Measurements from ENCODE around the gene TUBA3E. TPM values are rescaled to one million over a fixed set of nuclear protein-coding genes. Genes with fewer than 3 reads are reported as not detected.
"Not testable (repeated sequence)": the region's sequence is repeated elsewhere in the genome, so short reads cannot be mapped to it uniquely, and the experiment has no call there.

TUBA3E gene
- polyA plus RNA-seq, 1 donor from 2014 or later = not detected

GRCh38 chr2:130151145-130151512 is 47.1 kb downstream of the TUBA3E start:
- H3K4me3 Mint-ChIP-seq, H3K4me1 Mint-ChIP-seq, H3K27me3 Mint-ChIP-seq, H3K27ac Mint-ChIP-seq, H3K9me3 Mint-ChIP-seq, H3K36me3 Mint-ChIP-seq: not testable (repeated sequence)

GRCh38 chr2:130150181-130151144 is 47.8 kb downstream of the TUBA3E start:
- Mint-ChIP-seq H3K4me1 (peaks cover 0 to 3% (median 0%) of the 10 kb centered on the region in 3 donors), H3K4me3 (peak overlapping the region in 1 of 4 donors; percentile 60), H3K27me3 (no peaks in the 10 kb centered on the region), H3K27ac (no peak overlapping the region), H3K36me3 (no peaks in the 10 kb centered on the region), H3K9me3 (no peaks in the 10 kb centered on the region)

- H3K4me1 Mint-ChIP-seq = not testable (repeated sequence)
Measured at GRCh38 chr2:130148515-130148914, 49.7 kb downstream of the TUBA3E start.

GRCh38 chr2:130145006-130145414 is 53.2 kb downstream of the TUBA3E start, which contains the start of gene CCDC74B:
Gene CCDC74B (minus strand): TSS chr2:130145112. CDS start chr2:130144996, 116 bp downstream.
- Mint-ChIP-seq H3K27me3 (peaks cover 10% of the 10 kb centered on the region), H3K4me3 (peak within 1 kb of the TSS; percentile 81 to 92 (median 86)), H3K27ac (peak within 1 kb of the TSS in 2 of 3 donors; percentile 77 to 83)
- H3K9me3 Mint-ChIP-seq, H3K4me1 Mint-ChIP-seq, H3K36me3 Mint-ChIP-seq: not testable (repeated sequence)

More at GRCh38 chr2:130148515-130148914, 49.7 kb downstream of the TUBA3E start:
- peak overlapping the region in 1 of 3 donors; percentile 16 for H3K27ac Mint-ChIP-seq
- not testable (repeated sequence) for H3K36me3 Mint-ChIP-seq, H3K4me3 Mint-ChIP-seq, H3K27me3 Mint-ChIP-seq, H3K9me3 Mint-ChIP-seq

- H3K4me3 Mint-ChIP-seq = peak overlapping the region; percentile 46 to 91 (median 80)
- H3K9me3 Mint-ChIP-seq, H3K36me3 Mint-ChIP-seq, H3K4me1 Mint-ChIP-seq: not testable (repeated sequence)
- H3K27ac Mint-ChIP-seq = peak overlapping the region in 1 of 3 donors; percentile 45
- peaks cover 10% of the 10 kb centered on the region for H3K27me3 Mint-ChIP-seq
Measured at GRCh38 chr2:130143266-130144039, 54.8 kb downstream of the TUBA3E start.

- H3K9me3 Mint-ChIP-seq, H3K36me3 Mint-ChIP-seq, H3K4me1 Mint-ChIP-seq, H3K27ac Mint-ChIP-seq: not testable (repeated sequence)
- peaks cover 10% of the 10 kb centered on the region for H3K27me3 Mint-ChIP-seq
- peak overlapping the region in 1 of 4 donors; percentile 21 for H3K4me3 Mint-ChIP-seq
Measured at GRCh38 chr2:130142396-130143265, 55.6 kb downstream of the TUBA3E start.

Other genes with a start within 250 kb of the TUBA3E start
- gene RAB6C, start 218.8 kb downstream of the TUBA3E start, polyA plus RNA-seq = not detected
- not detected for gene POTEF, start 69.2 kb downstream of the TUBA3E start, polyA plus RNA-seq
- not detected for gene CCDC74B, start 53.3 kb downstream of the TUBA3E start, polyA plus RNA-seq
- gene SMPD4, start 16.8 kb downstream of the TUBA3E start, polyA plus RNA-seq = 43.3 TPM
- gene MZT2B, start 16.2 kb downstream of the TUBA3E start, polyA plus RNA-seq = 168 TPM
- gene IMP4, start 144.5 kb upstream of the TUBA3E start, polyA plus RNA-seq = 102 TPM
- gene PTPN18, start 157.6 kb upstream of the TUBA3E start, polyA plus RNA-seq = 124 TPM

All from IgD-negative memory B cell (primary cell).